GM21576 (cell line): ENCODE measurements around the gene RNF5.
"Not testable (repeated sequence)": the region's sequence is repeated elsewhere in the genome, so short reads cannot be mapped to it uniquely, and the experiment has no call there.

Source experiments
- ATAC-seq: cut with Tn5 transposase; IDR thresholded peaks from one replicate; pipeline ENCODE4 v1.9.1; 2021; ENCODE audit warnings: mild to moderate bottlenecking, moderate library complexity; ENCODE audit not compliant: unreplicated experiment

RNF5 gene

DNA sequence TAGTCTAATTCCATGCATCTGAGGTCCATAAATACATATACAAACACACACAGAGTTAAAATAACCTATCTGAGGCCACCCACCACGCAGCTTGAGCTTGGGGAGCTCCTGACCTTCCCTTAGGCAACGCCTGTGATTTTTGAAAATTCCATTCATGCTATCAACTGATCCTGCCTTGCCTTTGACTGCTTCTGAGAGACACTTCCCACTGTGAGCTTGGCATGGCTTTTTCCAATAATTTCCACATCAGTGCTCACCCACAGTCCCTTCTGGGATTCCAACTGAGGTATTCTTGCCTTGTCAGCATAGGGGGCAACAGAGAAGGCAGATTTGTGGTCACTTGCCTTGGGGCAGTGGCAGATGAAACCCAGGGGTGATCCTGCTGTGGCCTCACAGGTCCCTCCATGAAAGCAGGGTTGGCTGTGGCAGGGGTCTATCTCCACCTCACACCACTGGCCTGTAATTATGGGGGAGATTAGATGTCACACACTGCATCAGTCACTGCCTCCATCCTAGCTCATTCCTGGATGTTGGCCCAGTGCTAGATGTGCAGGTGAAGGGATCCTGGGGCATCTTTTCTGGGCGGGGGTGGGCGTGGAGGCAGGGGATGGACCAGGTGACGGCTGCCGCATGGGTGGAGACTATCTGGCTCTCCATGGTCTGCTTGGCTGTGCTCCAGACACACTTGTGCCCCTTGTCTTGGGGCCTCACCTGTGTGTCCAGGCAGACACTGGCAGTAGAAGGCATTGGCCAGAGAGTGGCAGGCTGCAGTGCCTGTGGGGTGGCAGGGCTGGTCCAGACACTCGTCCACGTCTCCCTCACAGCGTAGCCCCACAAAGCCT, 25.4 kb downstream of the RNF5 start:
- ATAC-seq: no peak

DNA sequence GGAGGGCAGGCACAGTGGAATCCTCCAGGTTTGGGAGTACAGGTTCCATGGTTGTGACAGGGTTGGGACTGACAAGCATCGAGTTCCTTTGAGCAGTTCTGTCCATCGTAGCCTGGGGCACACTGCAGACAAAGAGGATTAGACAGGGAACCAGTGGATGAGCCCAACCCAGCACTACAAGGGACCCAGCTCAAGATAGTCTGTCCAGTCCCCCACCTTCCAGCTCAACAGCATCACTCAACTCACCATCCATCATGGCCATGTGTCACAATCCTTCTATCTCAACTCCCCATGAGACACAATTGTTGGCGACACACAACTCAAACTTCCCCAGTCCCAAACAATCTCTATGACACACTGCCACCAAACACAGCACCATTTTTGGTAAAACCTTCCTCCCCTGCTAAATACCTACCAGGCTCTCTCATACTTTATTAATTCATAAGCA, 26.1 kb downstream of the RNF5 start:
- ATAC-seq: no peak

GRCh38 chr6:32208996-32209395, 30.8 kb downstream of the RNF5 start:
- ATAC-seq: no peak

DNA sequence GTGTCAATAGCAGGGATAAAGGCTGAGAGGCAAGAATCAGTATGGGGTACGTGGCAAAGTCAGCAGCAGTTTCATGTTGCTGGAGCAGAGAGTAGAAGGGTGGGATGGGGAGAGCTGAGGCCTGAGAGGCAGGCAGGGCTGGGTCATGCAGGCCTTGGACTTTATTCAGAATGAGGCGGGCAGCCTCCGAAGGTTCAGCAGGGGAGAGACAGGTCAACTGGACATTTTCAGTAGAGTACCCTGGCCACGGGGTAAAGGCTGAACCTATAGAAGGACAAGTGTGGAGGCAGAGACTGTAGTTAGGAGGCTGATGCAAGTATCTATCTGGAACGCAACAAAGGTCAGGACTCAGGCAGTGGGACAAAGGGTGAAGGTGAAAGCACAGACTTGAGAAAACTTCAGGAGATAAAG, 32.0 kb downstream of the RNF5 start:
- ATAC-seq: no peak

- ATAC-seq: not testable (repeated sequence)
Observed at GRCh38 chr6:32211432-32211831, 33.2 kb downstream of the RNF5 start.

DNA sequence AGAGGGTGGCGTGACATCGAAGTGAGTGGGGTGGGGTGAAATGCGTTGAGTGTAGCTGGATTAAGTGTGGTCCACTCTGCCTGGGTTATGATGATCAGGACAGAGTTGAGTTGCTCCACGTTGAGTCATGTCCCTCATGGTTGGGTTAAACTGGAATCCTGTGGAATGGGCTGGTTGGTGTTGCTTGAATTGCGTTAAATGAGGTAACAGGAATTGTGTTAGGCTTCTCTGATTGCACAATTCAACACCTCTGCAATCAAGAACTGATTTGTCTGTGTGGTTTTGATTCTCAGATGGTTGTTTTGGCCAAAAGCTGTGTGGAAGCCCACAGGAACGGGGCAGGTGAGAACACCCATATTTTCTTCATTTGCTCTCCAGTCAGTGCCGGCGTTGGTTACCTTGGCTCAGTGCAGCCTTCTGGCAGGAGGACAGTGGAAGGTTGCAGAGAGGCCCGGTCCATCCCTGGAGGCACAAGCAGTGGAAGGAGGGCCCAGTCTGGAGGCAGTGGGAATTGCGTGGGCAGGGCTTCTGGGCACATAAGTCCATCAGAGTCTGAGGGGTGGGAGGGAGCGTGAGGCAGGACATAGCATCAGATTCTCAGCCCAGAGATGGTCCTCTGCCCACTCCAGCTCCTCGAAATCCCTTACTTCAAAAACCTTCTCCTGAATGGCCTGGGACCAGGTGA, 34.0 kb downstream of the RNF5 start:
- ATAC-seq: no peak

GRCh38 chr6:32213649-32214048, 35.4 kb downstream of the RNF5 start:
- ATAC-seq: no peak

- ATAC-seq: no peak
Observed at GRCh38 chr6:32214126-32214525, 35.9 kb downstream of the RNF5 start.

- ATAC-seq: no peak
Observed at GRCh38 chr6:32215617-32216016, 37.4 kb downstream of the RNF5 start.

- ATAC-seq: no peak
Observed at GRCh38 chr6:32216285-32216684, 38.1 kb downstream of the RNF5 start.

GRCh38 chr6:32216998-32217397, 38.8 kb downstream of the RNF5 start:
- no peak for ATAC-seq

DNA sequence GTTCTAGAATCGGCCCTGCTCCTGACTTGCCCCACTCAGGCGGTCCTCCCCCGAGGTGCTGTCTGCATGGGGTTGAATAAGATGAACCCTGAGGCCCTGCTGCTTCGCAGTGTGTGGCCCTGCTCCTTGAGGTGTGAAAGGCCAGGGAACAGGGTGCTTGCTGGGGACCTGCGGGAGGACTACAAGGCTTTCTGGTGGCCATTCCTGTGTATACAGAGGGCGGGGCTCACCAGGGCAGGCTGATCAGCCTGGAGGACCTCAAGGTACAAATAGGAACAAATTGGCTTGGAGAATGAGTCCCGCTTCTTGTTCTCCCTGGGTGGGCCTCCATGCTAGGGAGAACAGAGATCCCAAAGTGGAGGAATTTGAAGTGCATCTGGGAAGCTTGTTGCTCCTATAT, 40.0 kb downstream of the RNF5 start:
- ATAC-seq: no peak

GRCh38 chr6:32220021-32220420, 41.8 kb downstream of the RNF5 start:
- no peak for ATAC-seq

DNA sequence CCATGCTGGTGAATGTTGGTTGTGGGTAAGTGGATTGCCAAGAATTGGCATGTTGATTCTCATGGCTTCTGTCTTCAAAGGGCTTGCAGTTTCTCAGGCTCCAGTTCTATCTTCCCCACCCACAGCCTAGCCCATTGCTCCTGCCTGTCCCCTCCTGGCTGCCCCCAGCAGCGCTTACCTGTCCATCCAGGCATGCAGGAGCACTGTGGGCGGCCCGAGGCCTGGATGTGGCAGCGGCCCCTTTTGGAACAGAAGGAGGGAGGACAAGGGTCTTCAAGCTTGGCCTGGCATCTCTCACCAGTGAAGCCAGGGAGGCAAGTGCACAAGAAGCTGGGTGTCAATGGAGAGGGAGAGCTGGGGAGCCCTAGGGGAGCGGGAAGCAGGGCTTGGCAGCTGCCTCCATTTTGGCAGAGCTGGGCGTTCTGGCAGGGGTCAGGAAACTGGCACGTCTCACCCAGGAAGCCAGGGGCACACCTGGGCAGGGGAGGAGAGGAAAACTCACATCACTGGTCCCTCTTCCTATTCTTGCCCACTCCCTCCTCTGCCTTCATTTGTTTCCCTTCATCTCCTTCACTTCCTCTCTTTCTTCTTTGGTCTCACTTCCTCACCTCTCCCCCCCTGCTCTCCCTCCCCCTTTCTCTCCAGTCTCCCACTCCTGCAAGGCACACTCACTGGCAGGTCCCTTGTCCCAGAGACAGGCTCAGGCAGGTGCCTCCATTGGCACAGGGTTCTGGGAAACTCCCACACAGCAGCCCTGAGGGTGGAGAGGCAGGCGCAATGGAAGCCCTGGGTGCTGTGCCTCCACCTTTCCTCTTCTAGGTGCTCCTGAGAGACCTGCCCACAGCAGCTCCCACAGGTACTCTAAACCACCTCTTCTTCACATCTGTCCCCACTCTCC, 44.4 kb downstream of the RNF5 start:
- no peak for ATAC-seq

- ATAC-seq: no peak
Observed at GRCh38 chr6:32223258-32224235, 45.3 kb downstream of the RNF5 start, which contains the start of gene NOTCH4. TSS of gene NOTCH4 (minus strand) at chr6:32224067. CDS start at chr6:32223928, 139 bp downstream.

DNA sequence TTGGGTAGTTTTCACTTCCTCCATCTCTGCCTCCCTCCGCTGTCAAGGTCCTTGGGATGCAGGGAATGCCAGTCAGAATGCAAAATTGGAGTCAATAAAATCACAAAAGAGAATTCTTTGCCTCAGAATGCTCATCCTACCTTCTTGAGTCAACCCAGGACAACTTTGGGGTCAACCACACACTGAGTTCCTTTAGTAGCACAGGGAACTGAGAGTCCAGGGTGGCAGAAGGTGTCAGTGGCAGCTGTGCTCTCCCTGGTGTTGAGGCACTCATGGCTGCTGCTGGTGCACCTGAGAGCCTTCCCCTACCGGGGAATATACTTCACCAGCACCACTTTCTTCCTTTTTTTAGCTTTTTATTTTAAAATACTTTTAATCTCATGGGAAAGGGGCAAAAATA, 46.5 kb downstream of the RNF5 start:
- no peak for ATAC-seq

DNA sequence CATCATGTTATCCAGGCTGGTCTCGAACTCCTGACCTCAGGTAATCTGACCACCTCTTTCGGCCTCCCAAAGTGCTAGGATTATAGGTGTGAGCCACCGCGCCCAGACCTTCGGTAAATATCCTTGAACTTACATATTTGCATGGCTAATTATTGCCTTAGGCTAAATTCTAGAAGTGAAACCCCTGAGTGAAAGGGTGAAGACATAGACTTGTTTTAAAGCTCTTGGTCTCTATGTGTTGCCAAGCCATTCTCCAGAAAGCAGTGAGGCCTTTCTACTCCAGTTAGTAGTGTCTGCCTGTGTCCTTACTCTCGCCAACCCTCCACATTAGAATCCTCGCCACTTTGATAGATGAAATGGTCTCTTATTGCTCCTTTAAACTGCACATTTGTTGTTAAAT, 48.2 kb downstream of the RNF5 start:
- ATAC-seq: no peak
